Activated CD4-positive, CD25-positive, alpha-beta regulatory T cell treated with anti-CD3 and anti-CD28 coated beads, Interleukin-2, amount 50 U/mL, for 24 hours (primary cell): ENCODE results near the gene MYO1C.
"Not testable (repeated sequence)": the region's sequence is repeated elsewhere in the genome, so short reads cannot be mapped to it uniquely, and the experiment has no call there.

Experiments
- ATAC-seq, 2 donors: fragments of 150-1000 bp; cut with Tn5 transposase; one replicate each; pipeline ENCODE4 v1.10.0; 2021; ENCODE audit warnings: mild to moderate bottlenecking in 1 of 2, moderate library complexity in 1 of 2

Gene MYO1C, protein sequence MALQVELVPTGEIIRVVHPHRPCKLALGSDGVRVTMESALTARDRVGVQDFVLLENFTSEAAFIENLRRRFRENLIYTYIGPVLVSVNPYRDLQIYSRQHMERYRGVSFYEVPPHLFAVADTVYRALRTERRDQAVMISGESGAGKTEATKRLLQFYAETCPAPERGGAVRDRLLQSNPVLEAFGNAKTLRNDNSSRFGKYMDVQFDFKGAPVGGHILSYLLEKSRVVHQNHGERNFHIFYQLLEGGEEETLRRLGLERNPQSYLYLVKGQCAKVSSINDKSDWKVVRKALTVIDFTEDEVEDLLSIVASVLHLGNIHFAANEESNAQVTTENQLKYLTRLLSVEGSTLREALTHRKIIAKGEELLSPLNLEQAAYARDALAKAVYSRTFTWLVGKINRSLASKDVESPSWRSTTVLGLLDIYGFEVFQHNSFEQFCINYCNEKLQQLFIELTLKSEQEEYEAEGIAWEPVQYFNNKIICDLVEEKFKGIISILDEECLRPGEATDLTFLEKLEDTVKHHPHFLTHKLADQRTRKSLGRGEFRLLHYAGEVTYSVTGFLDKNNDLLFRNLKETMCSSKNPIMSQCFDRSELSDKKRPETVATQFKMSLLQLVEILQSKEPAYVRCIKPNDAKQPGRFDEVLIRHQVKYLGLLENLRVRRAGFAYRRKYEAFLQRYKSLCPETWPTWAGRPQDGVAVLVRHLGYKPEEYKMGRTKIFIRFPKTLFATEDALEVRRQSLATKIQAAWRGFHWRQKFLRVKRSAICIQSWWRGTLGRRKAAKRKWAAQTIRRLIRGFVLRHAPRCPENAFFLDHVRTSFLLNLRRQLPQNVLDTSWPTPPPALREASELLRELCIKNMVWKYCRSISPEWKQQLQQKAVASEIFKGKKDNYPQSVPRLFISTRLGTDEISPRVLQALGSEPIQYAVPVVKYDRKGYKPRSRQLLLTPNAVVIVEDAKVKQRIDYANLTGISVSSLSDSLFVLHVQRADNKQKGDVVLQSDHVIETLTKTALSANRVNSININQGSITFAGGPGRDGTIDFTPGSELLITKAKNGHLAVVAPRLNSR

DNA sequence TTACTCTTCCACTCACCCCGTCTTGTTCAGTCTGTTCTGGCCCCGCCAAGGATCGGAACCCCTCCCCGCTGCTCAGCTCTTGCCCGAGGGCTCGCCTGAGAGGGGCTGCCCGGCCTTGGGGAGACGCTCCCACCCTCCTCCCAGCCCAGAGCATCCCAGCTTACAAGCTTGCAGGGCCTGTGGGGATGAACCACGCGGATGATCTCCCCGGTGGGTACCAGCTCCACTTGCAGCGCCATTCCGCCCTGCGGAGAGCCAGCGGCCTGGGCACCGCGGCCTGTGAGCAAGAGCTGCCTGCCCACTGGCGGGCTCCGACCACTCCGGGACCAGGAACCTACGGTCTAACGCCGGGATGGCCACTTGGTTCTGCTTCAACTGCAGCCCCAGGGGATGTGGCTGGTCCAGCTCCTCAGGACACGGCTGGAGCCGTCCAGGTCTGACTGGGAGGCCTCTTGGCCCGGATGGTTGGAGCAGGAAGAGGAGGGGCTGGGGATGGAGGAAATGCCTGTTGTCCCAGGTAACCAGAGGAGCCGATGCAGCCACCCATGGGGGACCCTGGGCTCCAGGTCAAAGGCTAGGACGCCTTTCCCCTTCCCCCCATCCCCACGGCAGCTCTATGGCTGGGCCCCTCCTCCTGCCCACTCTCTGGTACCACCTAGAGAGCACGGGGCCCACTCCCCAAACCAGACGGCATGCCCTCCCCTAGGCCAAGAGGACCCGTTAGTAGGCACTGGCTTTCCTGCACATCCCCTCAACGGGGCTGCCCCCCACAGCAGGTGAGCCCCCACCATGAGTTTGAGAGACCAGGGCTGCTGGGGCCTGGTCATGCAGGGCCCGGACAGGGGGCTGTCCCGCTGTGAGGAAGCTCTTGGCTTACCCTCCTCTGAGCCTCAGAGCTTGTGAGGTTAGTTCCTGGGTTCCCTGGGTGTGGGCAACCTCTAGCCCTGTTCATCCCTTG is at the start of gene MYO1C:
Gene MYO1C, minus strand, starts transcription at position 438 of the 958 bp plus-strand sequence. Its CDS starts 199 bp downstream, at position 239.
- ATAC-seq: no peak

DNA sequence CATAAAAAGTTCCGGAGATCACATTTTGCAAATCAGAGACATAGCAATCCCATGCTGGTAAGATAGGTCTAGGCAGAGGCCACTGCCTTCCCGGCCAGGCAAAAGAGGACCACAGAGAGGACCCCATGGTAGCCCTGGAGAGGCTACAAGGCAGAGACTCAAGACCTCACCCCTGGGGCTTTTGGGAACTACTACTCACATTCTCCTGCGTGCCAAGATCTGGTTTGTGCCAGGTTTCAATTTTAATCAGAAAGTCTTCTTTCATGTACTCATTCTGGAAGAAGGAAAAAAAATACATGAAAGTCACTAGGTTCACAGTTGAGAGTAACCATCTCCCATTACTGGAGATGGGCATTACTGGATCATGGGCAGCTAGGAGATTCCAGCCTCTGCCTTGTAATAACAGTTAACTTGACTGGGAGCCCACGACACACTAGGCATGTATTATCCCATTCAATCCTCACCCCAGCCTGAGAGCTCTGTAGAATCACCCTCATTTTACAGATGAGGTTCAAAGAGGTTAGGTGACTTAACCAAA is 49.0 kb upstream of the MYO1C start:
- ATAC-seq: no peak

DNA sequence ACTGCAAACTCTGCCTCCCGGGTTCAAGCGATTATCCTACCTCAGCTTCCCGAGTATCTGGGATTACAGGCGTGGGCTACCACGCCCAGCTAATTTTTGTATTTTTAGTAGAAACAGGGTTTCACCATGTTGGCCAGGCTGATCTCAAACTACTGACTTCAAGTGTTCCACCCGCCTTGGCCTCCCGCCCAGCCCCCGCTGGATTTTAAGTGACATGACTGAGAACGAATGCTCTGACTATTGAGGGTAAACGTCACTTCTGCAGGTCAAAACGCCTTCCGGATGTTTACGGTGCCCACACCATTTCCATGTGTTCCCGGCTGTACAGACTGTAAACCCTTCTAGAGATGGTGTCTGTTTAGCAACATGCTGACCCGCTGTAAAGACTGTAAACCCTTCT is 47.3 kb upstream of the MYO1C start:
- no peak for ATAC-seq

DNA sequence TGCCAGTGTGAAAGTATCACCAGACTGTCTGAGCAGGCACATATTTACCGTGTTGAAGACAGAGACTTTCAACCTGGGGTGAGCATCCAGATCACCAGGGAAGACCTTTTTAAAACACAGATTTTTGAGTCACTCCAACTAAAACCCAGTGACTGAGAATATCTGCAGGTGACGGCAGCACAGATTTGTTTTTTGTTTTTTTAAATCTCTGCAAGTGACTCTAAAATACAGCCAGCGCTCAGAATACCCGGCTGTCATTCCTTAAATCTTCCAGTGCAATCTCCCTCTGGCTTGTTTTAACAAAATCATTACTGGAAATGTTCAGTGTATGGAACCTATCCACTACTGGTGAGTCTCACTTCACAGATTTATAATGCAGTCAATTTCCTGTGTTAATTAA is 43.3 kb upstream of the MYO1C start:
- no peak for ATAC-seq

DNA sequence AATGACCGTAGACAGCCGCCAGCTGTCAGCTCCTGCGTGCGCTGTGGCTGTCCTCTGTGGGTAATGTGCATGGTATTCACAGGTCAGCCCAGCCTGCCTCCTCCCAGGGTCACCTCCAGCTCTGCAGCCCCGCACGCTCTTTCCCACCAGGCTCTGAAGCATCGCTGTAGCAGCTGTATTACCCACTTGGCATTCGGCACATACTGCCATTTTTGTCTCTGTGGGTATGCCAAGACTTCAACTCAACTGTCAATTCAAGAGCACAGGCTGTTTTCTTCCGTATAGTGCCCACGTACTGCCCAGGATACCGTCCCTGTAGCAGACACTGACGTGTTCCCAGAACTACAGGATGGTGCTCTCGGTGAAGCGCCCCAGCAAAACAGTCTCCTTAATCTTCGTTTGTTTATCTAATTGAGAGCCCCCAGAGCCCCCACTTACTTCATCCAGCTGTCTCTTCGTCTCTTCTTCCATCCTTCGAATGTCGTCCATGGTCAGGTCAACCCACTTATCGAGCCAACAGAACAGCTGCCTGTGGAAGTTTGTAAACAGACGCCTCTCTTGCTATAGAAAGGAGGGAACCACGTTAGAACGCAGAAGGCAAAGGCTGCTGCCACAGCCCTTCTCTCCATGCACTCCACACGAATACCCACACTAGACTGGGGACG is 41.3 kb upstream of the MYO1C start:
- ATAC-seq: no peak

DNA sequence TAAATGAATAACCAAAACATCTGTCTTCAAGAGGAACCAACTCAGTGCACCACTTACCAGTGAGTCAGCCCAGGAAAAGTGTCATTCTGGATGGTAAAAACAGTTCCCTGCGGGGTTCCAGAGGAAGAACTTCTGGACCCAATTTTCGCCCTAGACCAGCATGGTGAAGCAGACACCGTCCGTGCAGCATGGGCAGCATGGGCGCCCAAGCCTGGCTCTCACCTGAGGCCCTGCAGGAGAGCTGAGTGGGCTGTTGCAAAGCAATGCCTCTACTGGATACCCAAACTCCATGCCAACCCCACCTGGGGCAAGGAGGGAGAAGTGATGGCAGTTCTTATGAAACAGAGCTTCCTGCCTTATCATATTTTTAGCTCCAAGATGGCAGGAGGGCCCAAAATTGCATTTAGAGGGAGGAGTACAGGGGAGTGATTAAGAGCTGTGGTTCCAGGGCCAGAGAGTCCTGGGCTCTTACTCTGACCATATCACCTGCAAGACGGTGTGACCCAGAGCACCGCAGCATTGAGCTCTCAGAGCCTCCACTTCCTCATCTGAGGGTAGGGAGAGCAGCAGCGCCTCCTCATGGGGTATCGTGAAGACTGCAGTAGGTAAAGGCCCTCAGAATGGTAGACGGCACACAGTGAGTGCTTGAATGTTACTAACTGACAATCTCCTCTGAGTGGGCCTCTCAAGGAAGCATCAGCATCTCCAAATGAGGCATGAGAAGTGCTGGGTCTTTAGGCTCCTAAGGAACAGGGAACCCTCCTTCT is 40.5 kb upstream of the MYO1C start:
- peak; percentile 46 to 69 for ATAC-seq

DNA sequence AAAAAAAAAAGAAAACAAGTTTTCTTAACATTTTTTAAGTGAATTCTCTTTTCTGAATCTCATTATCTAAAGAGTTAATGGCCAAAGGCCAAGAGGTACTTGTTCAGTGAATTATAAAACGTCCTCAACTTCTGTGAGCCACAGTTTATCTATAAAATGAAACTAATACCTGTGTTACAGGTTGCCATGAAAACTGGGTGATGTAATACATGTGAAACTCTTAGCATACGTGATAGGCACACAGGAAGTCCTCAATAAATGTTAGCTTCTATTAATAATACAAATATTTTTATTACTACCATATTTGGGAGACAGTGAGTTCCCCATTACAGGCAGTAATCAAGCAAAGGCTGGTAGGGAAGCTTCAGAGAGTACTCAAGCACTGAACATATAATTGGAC is 37.4 kb upstream of the MYO1C start:
- peak; percentile 77 to 78 for ATAC-seq

DNA sequence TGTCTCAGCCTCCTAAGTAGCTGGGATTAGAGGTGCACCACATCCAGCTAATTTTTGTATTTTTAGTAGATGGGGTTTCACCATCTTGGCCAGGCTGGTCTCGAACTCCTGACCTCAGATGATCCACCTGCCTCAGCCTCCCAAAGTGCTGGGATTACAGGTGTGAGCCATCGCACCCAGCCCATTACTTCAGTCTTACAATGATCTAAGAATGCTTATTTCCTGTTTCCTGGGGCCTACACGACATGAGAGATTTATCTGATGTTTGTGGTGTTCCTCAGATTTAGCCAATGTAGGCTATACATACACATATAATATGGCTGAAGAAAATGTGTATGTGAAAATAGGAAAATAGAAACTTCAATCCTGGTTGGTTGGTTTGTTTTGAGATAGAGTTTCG is 34.4 kb upstream of the MYO1C start:
- ATAC-seq: not testable (repeated sequence)

DNA sequence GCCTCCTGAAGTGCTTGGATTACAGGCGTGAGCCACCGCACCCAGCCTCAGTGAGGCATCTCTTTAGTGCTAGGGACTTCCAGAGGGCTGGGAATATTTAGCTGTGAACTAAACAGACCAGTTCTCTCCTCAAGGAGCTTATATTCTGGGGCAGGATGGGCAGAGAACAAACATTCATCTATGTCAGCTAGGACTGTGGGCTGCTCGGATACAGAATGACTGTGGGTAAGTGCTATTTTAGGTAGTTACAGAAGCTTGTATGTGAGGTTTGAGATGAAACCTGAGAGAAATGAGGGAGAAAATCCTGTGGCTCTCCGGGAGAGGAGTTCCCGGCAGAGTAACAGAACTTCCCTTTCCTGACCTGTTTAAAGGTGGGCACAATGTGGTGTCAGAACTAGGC is 30.1 kb upstream of the MYO1C start:
- ATAC-seq: no peak

DNA sequence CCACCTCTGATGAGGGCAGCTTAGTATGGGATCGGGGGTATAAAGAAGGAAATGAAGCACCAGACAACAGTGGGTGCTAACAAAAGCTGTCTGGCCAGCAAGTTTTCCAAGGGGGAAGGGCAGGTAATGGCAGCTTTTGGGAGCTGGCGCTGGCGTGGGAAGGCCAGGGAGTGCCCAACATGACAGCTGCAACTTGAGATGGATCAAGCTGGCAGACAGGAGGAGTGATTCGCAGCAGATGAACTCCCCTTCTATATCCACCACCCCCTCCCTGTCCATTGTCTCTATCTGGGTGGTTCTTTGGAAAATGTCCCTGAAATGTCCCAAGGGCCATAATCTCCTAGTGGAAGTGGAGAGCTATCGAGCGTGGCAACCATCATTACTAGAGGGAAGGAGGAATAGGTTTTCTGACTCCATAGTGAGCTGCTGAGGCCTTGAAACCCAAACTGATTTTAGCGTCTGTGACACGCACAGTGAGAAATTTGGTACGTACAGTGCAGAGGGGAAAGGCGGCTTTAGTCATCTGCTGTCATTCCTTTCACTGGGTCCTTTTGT is 28.7 kb upstream of the MYO1C start:
- no peak for ATAC-seq

DNA sequence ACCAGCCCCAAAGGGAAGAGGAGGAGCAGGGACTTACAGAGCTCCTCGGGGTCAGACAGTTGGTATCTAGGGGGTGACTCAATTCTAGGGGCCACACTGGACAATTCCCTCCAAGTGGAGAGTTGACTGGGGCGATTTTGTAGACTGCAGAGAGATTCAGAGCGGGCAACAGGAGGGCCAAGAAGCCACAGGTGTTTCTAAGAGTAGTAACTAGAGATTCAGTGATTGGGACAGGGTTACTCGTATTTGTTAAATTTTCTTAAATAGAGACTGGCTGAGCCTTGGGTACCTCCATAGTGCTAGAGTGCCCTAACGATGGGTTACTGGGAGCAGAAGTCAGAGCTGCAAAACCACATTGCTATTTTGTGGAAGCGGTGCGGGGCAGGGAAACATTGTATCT is 27.2 kb upstream of the MYO1C start:
- ATAC-seq: no peak

DNA sequence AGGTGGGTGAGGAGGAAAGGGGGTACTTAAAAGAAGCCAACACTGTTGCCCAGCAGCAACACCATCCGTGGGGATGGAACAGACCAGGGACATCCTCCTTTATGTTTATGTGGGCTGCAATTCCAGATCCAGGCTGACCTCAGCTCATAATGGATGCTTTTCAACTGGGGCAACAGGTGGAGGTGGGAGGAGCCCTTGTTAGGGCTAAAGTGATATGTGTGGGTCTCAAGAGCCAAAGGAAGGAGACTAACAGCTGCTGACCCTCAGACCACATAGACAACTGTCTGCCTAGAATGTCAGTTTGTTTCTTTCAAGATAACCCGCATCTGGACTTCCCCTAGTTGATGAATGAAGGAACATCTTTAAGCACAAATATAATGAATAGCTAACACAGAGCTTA is 25.9 kb upstream of the MYO1C start:
- ATAC-seq: no peak

DNA sequence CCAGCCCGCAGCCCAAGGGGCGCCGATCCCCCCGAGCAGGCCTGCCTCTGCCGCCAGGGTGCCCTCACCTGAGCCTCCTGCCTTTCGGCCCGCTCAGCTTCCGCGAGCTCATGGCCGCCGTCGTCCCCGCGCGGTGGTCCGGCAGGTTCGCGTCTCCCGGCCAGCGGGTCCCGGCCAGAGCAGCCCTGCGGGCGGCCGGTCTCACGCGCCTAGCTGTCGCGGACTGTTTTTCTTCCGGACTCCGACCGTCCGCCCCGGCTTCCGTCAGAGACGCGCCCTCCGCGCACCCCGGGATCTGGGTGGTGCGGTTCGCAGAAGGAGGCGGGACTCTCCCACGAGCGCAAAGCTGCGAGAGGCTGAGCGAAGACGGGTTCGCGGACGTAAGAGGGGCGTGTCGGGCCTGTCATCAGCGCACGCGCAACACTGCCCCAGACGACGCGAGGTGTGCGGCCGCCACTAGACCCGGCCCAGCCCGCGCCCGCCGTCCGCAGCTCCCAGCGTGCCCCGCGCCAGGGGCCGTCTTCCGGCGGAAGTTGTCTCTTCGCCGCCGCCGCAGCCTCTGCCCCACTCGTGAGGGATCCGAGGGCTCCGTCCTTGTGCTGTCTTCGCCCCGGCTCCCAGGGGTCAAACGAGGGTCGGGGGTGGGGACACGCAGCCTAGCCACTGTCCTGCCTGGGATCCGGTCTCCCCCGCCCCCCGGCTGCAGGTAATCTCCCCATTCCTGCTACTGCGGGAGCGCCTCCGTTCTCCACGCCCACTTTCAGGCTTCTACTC is 24.1 kb upstream of the MYO1C start, which contains the start of gene INPP5K:
Gene INPP5K, minus strand, starts transcription at position 225 of the 774 bp plus-strand sequence. Its CDS starts 113 bp downstream, at position 112.
- peak; percentile 97 to 98 for ATAC-seq

DNA sequence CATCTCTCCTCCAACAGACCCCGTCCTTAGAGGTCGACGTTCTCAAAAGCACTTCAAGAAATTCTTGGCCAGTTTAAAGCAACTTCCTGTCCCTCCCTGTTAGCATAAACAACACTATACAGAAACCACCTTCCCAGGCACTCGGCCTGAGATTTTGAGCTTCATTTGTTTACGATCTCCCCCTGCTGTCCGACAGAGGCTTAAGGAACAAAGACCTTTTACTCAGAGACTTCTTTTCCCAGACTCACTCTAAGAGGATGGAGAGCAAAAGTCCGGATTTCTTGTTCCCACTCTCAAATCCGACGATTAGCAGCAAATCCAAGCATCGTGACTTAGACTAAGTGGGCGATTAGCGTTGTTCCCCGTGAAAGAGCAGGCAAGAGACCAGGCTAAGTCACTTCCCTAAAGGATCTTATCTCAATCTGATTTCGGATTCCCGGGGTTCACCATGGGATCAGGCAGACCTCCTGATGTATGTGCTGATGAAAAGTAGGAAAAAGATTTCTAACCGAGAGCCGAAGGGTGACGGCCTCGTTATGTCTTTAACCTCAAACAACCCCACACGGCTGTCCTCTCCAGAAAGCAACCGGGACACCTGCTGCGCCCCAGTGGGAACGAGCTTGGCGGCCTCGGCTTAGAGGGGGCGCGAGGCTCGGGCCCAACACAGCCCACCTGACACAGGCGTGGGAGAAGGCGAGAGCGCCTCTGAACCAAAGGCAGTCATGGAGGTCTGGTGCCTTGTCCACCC is 23.3 kb upstream of the MYO1C start:
- peak; percentile 0 to 2 for ATAC-seq

DNA sequence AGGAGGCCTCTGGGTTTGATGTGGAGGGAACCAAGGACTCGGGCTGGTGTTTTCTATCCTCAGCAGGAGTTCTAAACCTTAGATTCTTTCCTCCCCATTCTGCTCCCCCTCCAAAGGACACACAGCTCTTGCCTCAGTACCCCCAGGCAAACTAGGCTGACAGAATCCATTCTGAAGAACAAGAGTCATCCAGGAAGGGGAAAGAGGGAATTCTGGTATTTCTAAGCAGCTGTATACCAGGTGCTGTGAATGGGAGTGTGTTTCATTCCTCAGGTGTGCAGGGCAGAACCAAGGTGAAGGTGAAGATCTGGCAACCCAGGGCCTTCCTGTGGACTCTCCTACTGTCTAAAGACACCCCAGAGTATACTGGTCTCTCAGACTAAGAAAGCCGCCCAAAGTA is 19.9 kb upstream of the MYO1C start:
- ATAC-seq: no peak

DNA sequence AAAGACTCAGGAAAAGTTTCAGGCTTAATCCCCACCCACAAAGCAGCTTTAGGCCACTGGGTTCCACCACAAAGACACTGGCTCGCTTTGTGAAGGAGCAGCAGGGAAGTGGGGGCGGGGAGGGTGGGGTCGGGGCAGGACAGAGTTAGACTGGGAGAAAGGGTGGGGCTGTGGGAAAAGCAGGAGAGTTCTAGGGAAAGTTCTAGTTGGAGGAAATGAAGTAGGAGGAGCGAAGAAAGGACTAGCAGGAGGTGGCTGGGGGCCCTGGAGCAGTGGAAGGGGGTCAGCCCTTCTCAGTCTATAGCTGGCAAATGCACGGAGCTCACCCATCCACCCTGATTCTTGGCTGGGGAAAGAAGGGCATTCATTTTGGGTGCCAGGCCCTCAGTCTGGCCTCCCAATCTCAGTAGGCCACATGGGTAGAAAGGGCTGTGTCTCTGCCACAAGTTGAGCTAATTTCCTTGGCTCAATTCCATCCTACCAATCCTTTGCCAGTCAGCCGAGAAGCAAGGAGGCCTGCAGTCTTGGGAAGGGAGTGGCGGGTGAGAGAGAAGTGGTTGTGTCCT is 19.4 kb upstream of the MYO1C start:
- no peak for ATAC-seq

DNA sequence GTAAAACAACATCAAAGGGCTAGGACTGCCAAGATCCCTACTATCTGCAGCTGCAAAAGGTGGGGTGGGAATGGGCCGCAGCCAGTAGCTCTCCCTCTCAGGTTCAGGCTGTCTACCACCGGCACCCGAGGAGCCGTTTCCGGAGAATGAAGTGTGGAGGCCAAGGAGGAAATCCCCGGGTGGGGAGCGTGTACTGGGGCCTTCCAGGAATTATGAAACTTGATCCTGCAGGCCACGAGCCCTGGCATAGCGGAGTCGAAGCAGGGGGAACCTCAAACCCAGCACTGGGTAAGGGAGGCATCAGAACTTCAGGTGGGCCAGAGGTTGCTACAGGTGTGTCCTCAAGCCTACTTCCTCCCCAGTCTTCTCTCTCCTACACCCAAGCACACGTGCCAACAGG is 18.8 kb upstream of the MYO1C start:
- ATAC-seq: no peak

DNA sequence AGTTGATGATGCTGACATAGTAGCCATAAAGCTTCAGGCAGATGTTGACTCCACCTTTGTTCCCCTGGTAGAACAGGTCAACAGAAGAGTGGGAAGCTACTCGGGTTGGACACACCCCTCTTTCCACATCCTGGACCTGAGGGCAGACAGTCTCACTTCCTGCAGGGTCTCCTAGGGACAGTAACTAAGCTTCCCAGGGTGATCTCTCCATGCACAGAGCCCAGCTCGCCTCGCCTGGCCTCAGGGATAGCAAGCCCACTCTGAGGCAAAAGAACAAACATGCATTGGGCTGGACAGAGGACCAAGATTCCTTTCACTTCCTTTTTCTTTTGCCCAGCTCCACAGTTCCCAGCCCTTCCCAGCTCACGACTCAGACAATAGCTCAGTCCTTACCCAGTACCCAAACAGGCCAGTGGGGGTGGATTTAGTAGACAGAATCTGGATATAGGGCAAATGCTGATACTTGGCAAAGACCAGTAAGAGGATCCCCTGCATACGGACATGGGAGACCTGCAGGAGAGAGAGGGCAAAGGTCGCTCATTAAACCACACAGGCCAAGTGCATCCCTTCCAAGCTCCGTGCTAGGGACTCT is 16.9 kb upstream of the MYO1C start:
- no peak for ATAC-seq
